Liver (tissue), 9 donors: Measurements from ENCODE around the gene TEAD2. TPM values are rescaled to one million over a fixed set of nuclear protein-coding genes. Genes with fewer than 3 reads are reported as not detected.

Experiments used
- DNase-seq: peaks from one replicate; pipeline ENCODE4 v3.0.0-alpha.2; 2017; ENCODE audit warnings: low spot score
- H3K27ac ChIP-seq, 2 donors: one replicate each; pipeline ENCODE4 v1.7.0; 2013; ENCODE audit warnings: inconsistent platforms in 2 of 2, low read length in 2 of 2, control low read depth in 1 of 2, low read depth in 1 of 2, mild to moderate bottlenecking in 1 of 2
- H3K27me3 ChIP-seq, 4 donors: one replicate each; pipeline versions ENCODE4 v1.6.1 to v1.7.0; 2013; ENCODE audit warnings: low read length in 3 of 4, inconsistent platforms in 1 of 4, mild to moderate bottlenecking in 1 of 4, moderate library complexity in 1 of 4; ENCODE audit not compliant: control insufficient read depth in 4 of 4, insufficient read depth in 4 of 4
- H3K36me3 ChIP-seq, 4 donors: one replicate each; pipeline versions ENCODE4 v1.6.1 to v1.7.0; 2013; ENCODE audit warnings: low read length in 3 of 4, mild to moderate bottlenecking in 3 of 4, low read depth in 1 of 4, moderate library complexity in 1 of 4; ENCODE audit not compliant: control insufficient read depth in 4 of 4, insufficient read depth in 3 of 4
- H3K4me1 ChIP-seq, 4 donors: one replicate each; pipeline versions ENCODE4 v1.6.1 to v1.7.0; 2013; ENCODE audit warnings: low read length in 3 of 4, mild to moderate bottlenecking in 3 of 4, moderate library complexity in 1 of 4; ENCODE audit not compliant: control insufficient read depth in 4 of 4, insufficient read depth in 4 of 4
- H3K4me3 ChIP-seq, 3 donors: one replicate each; pipeline versions ENCODE4 v1.6.1 to v1.7.0; 2013; ENCODE audit warnings: low read length in 3 of 3, control low read depth in 1 of 3, low read depth in 1 of 3, mild to moderate bottlenecking in 1 of 3
- H3K9ac ChIP-seq, 2 donors: one replicate each; pipeline ENCODE4 v1.7.0; 2013; ENCODE audit warnings: low read length in 2 of 2, mild to moderate bottlenecking in 2 of 2, moderate library complexity in 2 of 2, control low read depth in 1 of 2, low read depth in 1 of 2
- H3K9me3 ChIP-seq, 4 donors: one replicate each; pipeline versions ENCODE4 v1.6.1 to v1.7.0; 2013; ENCODE audit warnings: low read length in 3 of 4; ENCODE audit not compliant: control insufficient read depth in 4 of 4
- CTCF ChIP-seq: fragments of 150-350 bp; IDR thresholded peaks from 2 replicates; pipeline ENCODE4 v1.5.1; 2017; ENCODE audit warnings: improper control_type of control experiment, low read depth, low read length; ENCODE audit not compliant: missing input control
- FOXA1 ChIP-seq: IDR thresholded peaks from 2 replicates; pipeline ENCODE4 v1.6.1; 2016; ENCODE audit warnings: antibody characterized with exemption
- FOXA2 ChIP-seq: IDR thresholded peaks from 2 replicates; pipeline ENCODE4 v1.6.1; 2016; ENCODE audit warnings: antibody characterized with exemption
- GABPA ChIP-seq, 2 donors: IDR thresholded peaks in 1 of 2; conservative IDR thresholded peaks in 1 of 2; 2 replicates each; pipeline ENCODE4 v1.6.1; 2016; ENCODE audit warnings: antibody characterized with exemption in 2 of 2, mild to moderate bottlenecking in 1 of 2, moderate library complexity in 1 of 2
- HNF4A ChIP-seq, 2 donors: conservative IDR thresholded peaks; 2 replicates each; pipeline ENCODE4 v1.6.1; 2016; ENCODE audit warnings: antibody characterized with exemption in 2 of 2, mild to moderate bottlenecking in 2 of 2
- HNF4G ChIP-seq: IDR thresholded peaks from 2 replicates; pipeline ENCODE4 v1.6.1; 2016; ENCODE audit warnings: antibody characterized with exemption
- JUND ChIP-seq, 2 donors: IDR thresholded peaks; 2 replicates each; pipeline ENCODE4 v1.6.1; 2016; ENCODE audit warnings: antibody characterized with exemption in 2 of 2
- MAX ChIP-seq: IDR thresholded peaks from 2 replicates; pipeline ENCODE4 v1.6.1; 2016; ENCODE audit warnings: antibody characterized with exemption
- RAD21 ChIP-seq, 2 donors: IDR thresholded peaks; 2 replicates each; pipeline ENCODE4 v1.6.1; 2016; ENCODE audit warnings: antibody characterized with exemption in 2 of 2, mild to moderate bottlenecking in 2 of 2
- REST ChIP-seq: IDR thresholded peaks from 2 replicates; pipeline ENCODE4 v1.6.1; 2016; ENCODE audit warnings: antibody characterized with exemption, mild to moderate bottlenecking
- RXRA ChIP-seq, 2 donors: IDR thresholded peaks; 2 replicates each; pipeline ENCODE4 v1.6.1; 2017 to 2018; ENCODE audit warnings: antibody characterized with exemption in 2 of 2, mild to moderate bottlenecking in 1 of 2
- SP1 ChIP-seq: IDR thresholded peaks from 2 replicates; pipeline ENCODE4 v1.6.1; 2018; ENCODE audit warnings: antibody characterized with exemption, mild to moderate bottlenecking
- YY1 ChIP-seq: IDR thresholded peaks from 2 replicates; pipeline ENCODE4 v1.6.1; 2016; ENCODE audit warnings: antibody characterized with exemption, mild to moderate bottlenecking
- WGBS: extraction: QIAGEN DNeasy Blood & Tissue Kit; methylation state at CpG from one replicate; pipeline ENCODE4 v1.1.7; 2013; 5-methylcytosine and 5-hydroxymethylcytosine counted together
- polyA plus RNA-seq, 2 donors: library from polyadenylated mRNA; stranded (reverse) in 1 of 2; unstranded in 1 of 2; fragments of 200-250 nt in 1 of 2; fragments of >200 nt in 1 of 2; fragmentation: Nextera tagmentation in 1 of 2; extraction: Ambion mirVana in 1 of 2; gene quantifications; one replicate each; pipeline versions ENCODE4 v1.2.1 to v1.2.3, GENCODE V29; 2013 to 2015
- total RNA-seq, 2 donors: library from RNA; depleted of rRNA; stranded (reverse); fragments of >200 nt; gene quantifications; one replicate each; pipeline ENCODE4 v1.2.3, GENCODE V29; 2014
- TF ChIP-seq, protein P1 (sequence below): IDR thresholded peaks from 2 replicates; pipeline ENCODE4 v1.6.1; 2016; ENCODE audit warnings: antibody characterized with exemption
- TF ChIP-seq, protein P2 (sequence below): IDR thresholded peaks from 2 replicates; pipeline ENCODE4 v1.6.1; 2016; ENCODE audit warnings: antibody characterized with exemption
- donor health status: healthy.
- donor health status: healthy.
- donor health status: healthy.
- donor health status: healthy.
- donor health status: healthy.

Gene TEAD2
- total RNA-seq (1 to 10 TPM; 3.3 to 8.1 TPM), polyA plus RNA-seq (1 to 10 TPM; 3.6 to 5.2 TPM)

GRCh38 chr19:49362048-49362928 lies at the start of gene TEAD2:
TSS of gene TEAD2 (minus strand) at chr19:49362416. CDS start at chr19:49360075, 2,341 bp downstream.
- Histone ChIP-seq H3K4me1 (peaks cover 5 to 20% (median 9%) of the 10 kb centered on the region in 4 donors), H3K9ac (peak within 1 kb of the TSS; percentile 45 to 69), H3K27me3 (no peaks in the 10 kb centered on the region), H3K9me3 (no peaks in the 10 kb centered on the region), H3K36me3 (no peaks in the 10 kb centered on the region), H3K4me3 (peak within 1 kb of the TSS; percentile 56 to 74 (median 66)), H3K27ac (peak within 1 kb of the TSS; percentile 78 to 88)
- TF ChIP-seq, protein P1, sequence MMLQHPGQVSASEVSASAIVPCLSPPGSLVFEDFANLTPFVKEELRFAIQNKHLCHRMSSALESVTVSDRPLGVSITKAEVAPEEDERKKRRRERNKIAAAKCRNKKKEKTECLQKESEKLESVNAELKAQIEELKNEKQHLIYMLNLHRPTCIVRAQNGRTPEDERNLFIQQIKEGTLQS = no peak
- TF ChIP-seq RAD21 (IDR thresholded peaks at IDR 0.05) (no peak), REST (no peak), JUND (IDR thresholded peaks at IDR 0.05) (no peak), HNF4G (no peak), YY1 (no peak), CTCF (no peak), RXRA (IDR thresholded peaks at IDR 0.05) (no peak), MAX (no peak), FOXA2 (no peak), FOXA1 (no peak)
- DNase-seq = peak; percentile 55
- 1% methylated on average over 52 of the region's 52 CpGs for WGBS

DNA sequence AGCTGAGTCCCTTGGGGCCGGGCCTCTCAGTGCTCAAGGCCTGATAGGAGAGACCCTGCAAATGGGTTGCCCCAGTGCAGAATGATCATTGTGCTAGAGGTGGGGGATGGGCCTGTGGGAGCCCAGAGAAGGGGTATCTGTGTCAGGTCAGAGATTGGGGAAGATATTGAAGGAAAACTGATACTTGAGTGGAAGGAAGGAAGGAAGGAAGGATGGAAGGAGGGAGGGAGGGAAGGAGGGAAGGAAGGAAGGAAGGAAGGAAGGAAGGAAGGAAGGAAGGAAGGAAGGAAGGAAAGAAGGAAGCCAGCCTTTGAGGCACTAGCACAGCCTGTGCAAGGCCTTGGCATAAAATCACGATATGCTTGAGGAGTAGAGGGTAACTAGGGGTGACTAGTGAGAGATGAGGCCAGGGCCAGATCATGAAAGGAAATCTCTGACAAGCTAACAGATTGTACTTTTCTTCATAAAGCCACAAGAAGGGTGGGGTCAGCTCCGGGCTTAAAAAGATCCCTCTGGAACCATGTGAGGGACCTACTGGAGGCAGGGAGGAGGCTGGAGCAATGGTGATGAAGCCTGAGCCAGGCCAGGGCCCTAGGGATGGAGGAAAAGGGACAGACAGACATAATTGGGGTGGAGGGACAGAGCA lies 49.6 kb upstream of the TEAD2 start:
- no peak overlapping the region for H3K4me3 ChIP-seq
- WGBS = 81% methylated on average over 3 of the region's 3 CpGs
- no peak overlapping the region for H3K27ac ChIP-seq
- H3K27me3 ChIP-seq = peaks cover 0 to 2% (median 0%) of the 10 kb centered on the region in 4 donors
- no peaks in the 10 kb centered on the region for H3K4me1 ChIP-seq
- TF ChIP-seq MAX (no peak), JUND (IDR thresholded peaks at IDR 0.05) (no peak), HNF4A (conservative IDR thresholded peaks at IDR 0.05) (no peak), YY1 (no peak), HNF4G (no peak), RAD21 (IDR thresholded peaks at IDR 0.05) (no peak), RXRA (IDR thresholded peaks at IDR 0.05) (no peak), FOXA2 (no peak), GABPA (IDR thresholded peaks at IDR 0.05 in 1 of 2, conservative IDR thresholded peaks at IDR 0.05 in 1 of 2) (no peak), SP1 (no peak)
- TF ChIP-seq, protein P2, sequence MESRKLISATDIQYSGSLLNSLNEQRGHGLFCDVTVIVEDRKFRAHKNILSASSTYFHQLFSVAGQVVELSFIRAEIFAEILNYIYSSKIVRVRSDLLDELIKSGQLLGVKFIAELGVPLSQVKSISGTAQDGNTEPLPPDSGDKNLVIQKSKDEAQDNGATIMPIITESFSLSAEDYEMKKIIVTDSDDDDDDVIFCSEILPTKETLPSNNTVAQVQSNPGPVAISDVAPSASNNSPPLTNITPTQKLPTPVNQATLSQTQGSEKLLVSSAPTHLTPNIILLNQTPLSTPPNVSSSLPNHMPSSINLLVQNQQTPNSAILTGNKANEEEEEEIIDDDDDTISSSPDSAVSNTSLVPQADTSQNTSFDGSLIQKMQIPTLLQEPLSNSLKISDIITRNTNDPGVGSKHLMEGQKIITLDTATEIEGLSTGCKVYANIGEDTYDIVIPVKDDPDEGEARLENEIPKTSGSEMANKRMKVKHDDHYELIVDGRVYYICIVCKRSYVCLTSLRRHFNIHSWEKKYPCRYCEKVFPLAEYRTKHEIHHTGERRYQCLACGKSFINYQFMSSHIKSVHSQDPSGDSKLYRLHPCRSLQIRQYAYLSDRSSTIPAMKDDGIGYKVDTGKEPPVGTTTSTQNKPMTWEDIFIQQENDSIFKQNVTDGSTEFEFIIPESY = no peak
- no peak for DNase-seq
- H3K36me3 ChIP-seq = no peaks in the 10 kb centered on the region
- no peak overlapping the region for H3K9ac ChIP-seq
- no peaks in the 10 kb centered on the region for H3K9me3 ChIP-seq
